Neural cell (in vitro differentiated cells): ENCODE measurements around the gene B2M.
"Not testable (repeated sequence)": the region's sequence is repeated elsewhere in the genome, so short reads cannot be mapped to it uniquely, and the experiment has no call there.

Experiments used
- EP300 ChIP-seq: fragments of 450-650 bp; conservative IDR thresholded peaks from 2 replicates; pipeline ENCODE4 v1.6.1; 2014; ENCODE audit warnings: antibody characterized with exemption, mild to moderate bottlenecking, moderate library complexity; ENCODE audit not compliant: poor library complexity, severe bottlenecking
- EZH2 ChIP-seq: fragments of 200-600, 300-800 bp; shearing (Covaris generic), sonication (generic); IDR thresholded peaks from 2 replicates; pipeline ENCODE4 v1.6.1; 2014; ENCODE audit warnings: antibody characterized with exemption, low read length, borderline replicate concordance, mild to moderate bottlenecking; ENCODE audit not compliant: insufficient read depth, poor library complexity, severe bottlenecking
- MXI1 ChIP-seq: fragments of 450-650 bp; conservative IDR thresholded peaks from 2 replicates; pipeline ENCODE4 v1.6.1; 2014; ENCODE audit warnings: antibody characterized with exemption, mild to moderate bottlenecking; ENCODE audit not compliant: poor library complexity, severe bottlenecking
- POLR2AphosphoS5 ChIP-seq: IDR thresholded peaks from 2 replicates; pipeline ENCODE4 v1.6.1; 2012
- RAD21 ChIP-seq: fragments of 450-650 bp; conservative IDR thresholded peaks from 2 replicates; pipeline ENCODE4 v1.6.1; 2014; ENCODE audit warnings: antibody characterized with exemption, mild to moderate bottlenecking, moderate library complexity
- SMC3 ChIP-seq: fragments of 450-650 bp; conservative IDR thresholded peaks from 2 replicates; pipeline ENCODE4 v1.6.1; 2014; ENCODE audit warnings: antibody characterized with exemption, mild to moderate bottlenecking, moderate library complexity; ENCODE audit not compliant: poor library complexity
- TAF1 ChIP-seq: IDR thresholded peaks from 2 replicates; pipeline ENCODE4 v1.6.1; 2012; ENCODE audit warnings: low read depth
- TF ChIP-seq, protein P1 (sequence below): fragments of 450-650 bp; IDR thresholded peaks from 2 replicates; pipeline ENCODE4 v1.5.1; 2014; ENCODE audit warnings: antibody characterized with exemption, mild to moderate bottlenecking, moderate library complexity; ENCODE audit not compliant: poor library complexity, severe bottlenecking
- TF ChIP-seq, protein P2 (sequence below): IDR thresholded peaks from 2 replicates; pipeline ENCODE4 v1.6.1; 2012; ENCODE audit warnings: borderline replicate concordance

GRCh38 chr15:44743454-44743853 lies 32.1 kb downstream of the B2M start:
- not testable (repeated sequence) for TF ChIP-seq EZH2, SMC3, POLR2AphosphoS5, EP300, RAD21, TAF1, MXI1
- TF ChIP-seq, protein P1, sequence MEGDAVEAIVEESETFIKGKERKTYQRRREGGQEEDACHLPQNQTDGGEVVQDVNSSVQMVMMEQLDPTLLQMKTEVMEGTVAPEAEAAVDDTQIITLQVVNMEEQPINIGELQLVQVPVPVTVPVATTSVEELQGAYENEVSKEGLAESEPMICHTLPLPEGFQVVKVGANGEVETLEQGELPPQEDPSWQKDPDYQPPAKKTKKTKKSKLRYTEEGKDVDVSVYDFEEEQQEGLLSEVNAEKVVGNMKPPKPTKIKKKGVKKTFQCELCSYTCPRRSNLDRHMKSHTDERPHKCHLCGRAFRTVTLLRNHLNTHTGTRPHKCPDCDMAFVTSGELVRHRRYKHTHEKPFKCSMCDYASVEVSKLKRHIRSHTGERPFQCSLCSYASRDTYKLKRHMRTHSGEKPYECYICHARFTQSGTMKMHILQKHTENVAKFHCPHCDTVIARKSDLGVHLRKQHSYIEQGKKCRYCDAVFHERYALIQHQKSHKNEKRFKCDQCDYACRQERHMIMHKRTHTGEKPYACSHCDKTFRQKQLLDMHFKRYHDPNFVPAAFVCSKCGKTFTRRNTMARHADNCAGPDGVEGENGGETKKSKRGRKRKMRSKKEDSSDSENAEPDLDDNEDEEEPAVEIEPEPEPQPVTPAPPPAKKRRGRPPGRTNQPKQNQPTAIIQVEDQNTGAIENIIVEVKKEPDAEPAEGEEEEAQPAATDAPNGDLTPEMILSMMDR = not testable (repeated sequence)
- TF ChIP-seq, protein P2, sequence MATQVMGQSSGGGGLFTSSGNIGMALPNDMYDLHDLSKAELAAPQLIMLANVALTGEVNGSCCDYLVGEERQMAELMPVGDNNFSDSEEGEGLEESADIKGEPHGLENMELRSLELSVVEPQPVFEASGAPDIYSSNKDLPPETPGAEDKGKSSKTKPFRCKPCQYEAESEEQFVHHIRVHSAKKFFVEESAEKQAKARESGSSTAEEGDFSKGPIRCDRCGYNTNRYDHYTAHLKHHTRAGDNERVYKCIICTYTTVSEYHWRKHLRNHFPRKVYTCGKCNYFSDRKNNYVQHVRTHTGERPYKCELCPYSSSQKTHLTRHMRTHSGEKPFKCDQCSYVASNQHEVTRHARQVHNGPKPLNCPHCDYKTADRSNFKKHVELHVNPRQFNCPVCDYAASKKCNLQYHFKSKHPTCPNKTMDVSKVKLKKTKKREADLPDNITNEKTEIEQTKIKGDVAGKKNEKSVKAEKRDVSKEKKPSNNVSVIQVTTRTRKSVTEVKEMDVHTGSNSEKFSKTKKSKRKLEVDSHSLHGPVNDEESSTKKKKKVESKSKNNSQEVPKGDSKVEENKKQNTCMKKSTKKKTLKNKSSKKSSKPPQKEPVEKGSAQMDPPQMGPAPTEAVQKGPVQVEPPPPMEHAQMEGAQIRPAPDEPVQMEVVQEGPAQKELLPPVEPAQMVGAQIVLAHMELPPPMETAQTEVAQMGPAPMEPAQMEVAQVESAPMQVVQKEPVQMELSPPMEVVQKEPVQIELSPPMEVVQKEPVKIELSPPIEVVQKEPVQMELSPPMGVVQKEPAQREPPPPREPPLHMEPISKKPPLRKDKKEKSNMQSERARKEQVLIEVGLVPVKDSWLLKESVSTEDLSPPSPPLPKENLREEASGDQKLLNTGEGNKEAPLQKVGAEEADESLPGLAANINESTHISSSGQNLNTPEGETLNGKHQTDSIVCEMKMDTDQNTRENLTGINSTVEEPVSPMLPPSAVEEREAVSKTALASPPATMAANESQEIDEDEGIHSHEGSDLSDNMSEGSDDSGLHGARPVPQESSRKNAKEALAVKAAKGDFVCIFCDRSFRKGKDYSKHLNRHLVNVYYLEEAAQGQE = not testable (repeated sequence)
